Measurements from ENCODE around the gene AUNIP.

The AUNIP gene

GRCh38 chr1:25866288-25866687 is 7.0 kb upstream of the AUNIP start:
- no peaks in the 10 kb centered on the region for H3K36me3 ChIP-seq (replicated peaks)
- no peak overlapping the region for H3K4me3 ChIP-seq
- no peaks in the 10 kb centered on the region for H3K27me3 ChIP-seq (ENCODE audit: low read depth)
- in situ Hi-C loops (cut with MboI; ENCODE audit: low sequenced_read_pairs): no loop called here
- peaks cover 2% of the 10 kb centered on the region; the same call in 1 of the 2 replicates for H3K4me1 ChIP-seq
- H3K9me3 ChIP-seq: no peaks in the 10 kb centered on the region
- DNase-seq (ENCODE audit: low spot score in 2 of 2): no peak

- DNase-seq (ENCODE audit: low spot score in 2 of 2): no peak
- no peaks in the 10 kb centered on the region for H3K9me3 ChIP-seq
- no peaks in the 10 kb centered on the region for H3K27me3 ChIP-seq (ENCODE audit: low read depth)
- H3K4me1 ChIP-seq: peaks cover 15% of the 10 kb centered on the region
- in situ Hi-C loops (cut with MboI; ENCODE audit: low sequenced_read_pairs): no loop called here
- no peak overlapping the region for H3K4me3 ChIP-seq
- no peaks in the 10 kb centered on the region for H3K36me3 ChIP-seq (replicated peaks)
Observed at GRCh38 chr1:25864434-25864833, 5.2 kb upstream of the AUNIP start.

GRCh38 chr1:25863486-25864262 is 4.4 kb upstream of the AUNIP start:
- no peak overlapping the region for H3K4me3 ChIP-seq
- H3K27me3 ChIP-seq (ENCODE audit: low read depth): no peaks in the 10 kb centered on the region
- no peaks in the 10 kb centered on the region for H3K9me3 ChIP-seq
- no peaks in the 10 kb centered on the region for H3K36me3 ChIP-seq (replicated peaks)
- in situ Hi-C loops (cut with MboI; ENCODE audit: low sequenced_read_pairs): no loop called here
- peaks cover 15% of the 10 kb centered on the region for H3K4me1 ChIP-seq
- no peak for DNase-seq (ENCODE audit: low spot score in 2 of 2)

- Histone ChIP-seq H3K27me3 (ENCODE audit: low read depth) (no peaks in the 10 kb centered on the region), H3K4me3 (no peak overlapping the region), H3K4me1 (peaks cover 22% of the 10 kb centered on the region), H3K9me3 (no peaks in the 10 kb centered on the region), H3K36me3 (replicated peaks) (no peaks in the 10 kb centered on the region)
- in situ Hi-C loops (cut with MboI; ENCODE audit: low sequenced_read_pairs): no loop called here
- no peak for DNase-seq (ENCODE audit: low spot score in 2 of 2)
Observed at GRCh38 chr1:25862785-25863485, 3.7 kb upstream of the AUNIP start.

GRCh38 chr1:25861316-25862286 is 2.3 kb upstream of the AUNIP start:
- Histone ChIP-seq H3K27me3 (ENCODE audit: low read depth) (no peaks in the 10 kb centered on the region), H3K4me1 (peaks cover 22% of the 10 kb centered on the region), H3K4me3 (no peak overlapping the region), H3K9me3 (no peaks in the 10 kb centered on the region), H3K36me3 (replicated peaks) (no peaks in the 10 kb centered on the region)
- no peak for DNase-seq (ENCODE audit: low spot score in 2 of 2)
- in situ Hi-C loops (cut with MboI; ENCODE audit: low sequenced_read_pairs): no loop called here

- in situ Hi-C loops (cut with MboI; ENCODE audit: low sequenced_read_pairs): no loop called here
- Histone ChIP-seq H3K4me1 (peaks cover 22% of the 10 kb centered on the region), H3K36me3 (replicated peaks) (no peaks in the 10 kb centered on the region), H3K9me3 (no peaks in the 10 kb centered on the region), H3K27me3 (ENCODE audit: low read depth) (no peaks in the 10 kb centered on the region), H3K4me3 (peak overlapping the region; percentile 91)
- no peak for DNase-seq (ENCODE audit: low spot score in 2 of 2)
Observed at GRCh38 chr1:25858494-25858893, 763 bp downstream of the AUNIP start.

- in situ Hi-C loops (cut with MboI; ENCODE audit: low sequenced_read_pairs): no loop called here
Observed at GRCh38 chr1:25856856-25857255, 2.4 kb downstream of the AUNIP start.

DNA sequence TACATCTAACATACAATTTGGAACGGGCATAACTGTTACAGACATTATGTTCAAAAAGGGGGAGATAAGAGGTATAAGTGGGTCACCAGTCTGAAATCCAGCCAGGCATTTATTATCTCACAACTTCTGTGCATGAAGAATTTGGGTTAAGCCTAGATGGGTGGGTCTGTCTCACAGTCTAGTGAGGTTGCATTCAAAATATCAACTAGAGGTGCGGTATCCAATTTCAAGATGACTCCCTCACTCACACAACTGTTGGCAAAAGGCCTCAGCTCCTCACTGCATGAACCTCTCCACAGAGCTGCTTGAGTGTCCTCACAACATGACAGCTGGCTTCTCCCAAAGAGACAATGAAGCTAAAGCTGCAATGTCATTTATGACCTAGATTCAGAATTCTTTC is 4.7 kb downstream of the AUNIP start:
- in situ Hi-C loops (cut with MboI; ENCODE audit: low sequenced_read_pairs): no loop called here
- Histone ChIP-seq H3K9me3 (no peaks in the 10 kb centered on the region), H3K36me3 (replicated peaks) (0 out of 2 replicates have a peak, but pooled peaks cover 5% of the 10 kb centered on the region), H3K27me3 (ENCODE audit: low read depth) (no peaks in the 10 kb centered on the region), H3K4me1 (peaks cover 7% of the 10 kb centered on the region), H3K4me3 (no peak overlapping the region)
- DNase-seq (ENCODE audit: low spot score in 2 of 2): no peak

More at GRCh38 chr1:25856856-25857255, 2.4 kb downstream of the AUNIP start:
- Histone ChIP-seq H3K27me3 (ENCODE audit: low read depth) (no peaks in the 10 kb centered on the region), H3K36me3 (replicated peaks) (no peaks in the 10 kb centered on the region), H3K4me1 (peaks cover 22% of the 10 kb centered on the region), H3K4me3 (no peak overlapping the region), H3K9me3 (no peaks in the 10 kb centered on the region)
- no peak for DNase-seq (ENCODE audit: low spot score in 2 of 2)

DNA sequence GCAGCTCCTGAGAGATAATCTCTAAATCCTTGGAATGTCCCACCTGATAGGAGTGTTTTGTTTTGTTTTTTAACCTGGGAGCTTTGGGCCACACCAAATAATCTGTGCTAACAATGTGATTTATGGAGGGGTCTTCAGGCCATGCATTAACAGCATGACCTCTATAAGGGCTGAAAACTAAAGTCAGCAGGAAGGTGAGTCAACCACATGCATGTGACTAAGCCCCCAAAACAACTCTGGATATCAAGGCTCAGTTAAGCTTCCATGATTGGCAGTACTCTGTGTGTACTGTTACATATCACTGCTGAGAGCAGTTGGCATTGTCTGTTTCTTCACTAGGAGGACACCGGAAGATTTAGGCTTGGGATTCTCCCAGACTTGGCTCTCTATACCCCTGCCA is 10.7 kb downstream of the AUNIP start:
- Histone ChIP-seq H3K9me3 (no peaks in the 10 kb centered on the region), H3K4me3 (no peak overlapping the region), H3K36me3 (replicated peaks) (0 out of 2 replicates have a peak, but pooled peaks cover 5% of the 10 kb centered on the region), H3K27me3 (ENCODE audit: low read depth) (no peaks in the 10 kb centered on the region), H3K4me1 (peaks cover 6% of the 10 kb centered on the region)
- in situ Hi-C loops (cut with MboI; ENCODE audit: low sequenced_read_pairs): no loop called here
- DNase-seq (ENCODE audit: low spot score in 2 of 2): no peak

- in situ Hi-C loops (cut with MboI; ENCODE audit: low sequenced_read_pairs): no loop called here
- peaks cover 6% of the 10 kb centered on the region for H3K4me1 ChIP-seq
- 0 out of 2 replicates have a peak, but pooled peaks cover 5% of the 10 kb centered on the region for H3K36me3 ChIP-seq (replicated peaks)
- H3K4me3 ChIP-seq: no peak overlapping the region
- DNase-seq (ENCODE audit: low spot score in 2 of 2): no peak
- no peaks in the 10 kb centered on the region for H3K9me3 ChIP-seq
- no peaks in the 10 kb centered on the region for H3K27me3 ChIP-seq (ENCODE audit: low read depth)
Observed at GRCh38 chr1:25847929-25848328, 11.3 kb downstream of the AUNIP start.

DNA sequence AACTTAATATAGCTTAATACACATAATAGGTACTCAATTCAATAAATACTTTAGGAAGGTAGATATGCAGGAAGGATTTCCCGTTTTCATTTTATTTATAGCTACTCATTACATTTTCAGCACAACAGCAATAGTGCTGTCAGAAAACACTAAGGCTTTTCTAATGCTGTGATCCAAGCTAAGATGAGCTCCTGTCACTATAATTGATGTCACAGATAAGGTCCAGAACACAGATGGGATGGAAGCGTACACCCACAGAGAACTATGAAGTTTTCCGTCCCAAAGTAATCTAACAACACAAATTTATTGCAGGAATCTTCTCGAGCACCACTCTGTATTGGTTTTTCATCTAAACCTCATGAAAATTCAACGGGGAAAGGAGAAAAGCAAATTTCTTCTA is 13.6 kb downstream of the AUNIP start:
- in situ Hi-C loops (cut with MboI; ENCODE audit: low sequenced_read_pairs): no loop called here

DNA sequence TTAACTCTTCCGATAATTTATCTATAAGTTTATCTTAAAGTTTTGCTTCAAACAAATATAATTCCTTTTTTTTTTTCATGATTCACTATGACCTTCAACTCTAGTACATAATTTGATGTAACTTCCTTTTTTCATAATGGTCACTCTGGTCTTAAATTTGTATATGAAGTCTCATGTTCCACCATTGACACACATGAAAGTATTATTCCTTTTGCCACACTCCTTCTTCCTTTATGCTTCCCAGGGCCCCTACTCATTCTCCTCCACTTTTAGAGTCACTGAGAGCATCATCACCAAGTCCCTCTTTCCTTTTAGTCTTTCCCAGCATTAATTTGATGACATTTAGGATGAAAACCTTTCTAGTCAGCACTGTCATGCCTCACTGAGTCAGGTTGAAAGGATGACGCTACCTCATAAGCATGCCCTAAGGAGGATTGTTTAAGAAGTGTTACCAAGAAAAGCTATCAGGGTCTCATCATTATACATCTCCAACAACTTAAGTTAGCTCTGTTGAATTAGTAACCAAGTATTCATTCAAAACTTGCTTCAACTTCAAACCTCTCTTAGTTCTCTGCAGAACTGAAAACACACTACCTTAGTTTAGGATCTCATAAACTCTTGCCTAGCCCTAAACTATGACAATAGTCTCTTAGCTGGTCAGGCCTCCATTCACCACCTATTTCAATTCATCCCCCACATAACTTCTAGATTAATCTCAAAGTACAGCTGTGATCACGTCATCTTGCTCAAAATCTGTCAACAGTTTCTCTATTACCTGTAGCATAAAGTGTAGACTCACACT is 14.5 kb downstream of the AUNIP start:
- Histone ChIP-seq H3K9me3 (no peaks in the 10 kb centered on the region), H3K36me3 (replicated peaks) (no peaks in the 10 kb centered on the region), H3K27me3 (ENCODE audit: low read depth) (no peaks in the 10 kb centered on the region), H3K4me3 (no peak overlapping the region), H3K4me1 (peaks cover 6% of the 10 kb centered on the region)
- DNase-seq (ENCODE audit: low spot score in 2 of 2): no peak
- in situ Hi-C loops (cut with MboI; ENCODE audit: low sequenced_read_pairs): no loop called here

More for the DNA sequence above, 13.6 kb downstream of the AUNIP start:
- no peak for DNase-seq (ENCODE audit: low spot score in 2 of 2)
- 0 out of 2 replicates have a peak, but pooled peaks cover 5% of the 10 kb centered on the region for H3K36me3 ChIP-seq (replicated peaks)
- no peaks in the 10 kb centered on the region for H3K27me3 ChIP-seq (ENCODE audit: low read depth)
- peaks cover 6% of the 10 kb centered on the region for H3K4me1 ChIP-seq
- no peaks in the 10 kb centered on the region for H3K9me3 ChIP-seq
- no peak overlapping the region for H3K4me3 ChIP-seq

GRCh38 chr1:25843483-25843882 is 15.8 kb downstream of the AUNIP start:
- H3K4me3 ChIP-seq: no peak overlapping the region
- no peaks in the 10 kb centered on the region for H3K27me3 ChIP-seq (ENCODE audit: low read depth)
- in situ Hi-C loops (cut with MboI; ENCODE audit: low sequenced_read_pairs): no loop called here
- no peaks in the 10 kb centered on the region for H3K9me3 ChIP-seq
- H3K4me1 ChIP-seq: peaks cover under 1% of the 10 kb centered on the region
- H3K36me3 ChIP-seq (replicated peaks): no peaks in the 10 kb centered on the region
- DNase-seq (ENCODE audit: low spot score in 2 of 2): no peak
